Keratinocyte (primary cell): Measurements from ENCODE around the gene C1GALT1C1L. TPM values are rescaled to one million over a fixed set of nuclear protein-coding genes. Genes with fewer than 3 reads are reported as not detected.
"Not testable (repeated sequence)": the region's sequence is repeated elsewhere in the genome, so short reads cannot be mapped to it uniquely, and the experiment has no call there.

ENCODE experiments used
- DNase-seq: peaks from one replicate; pipeline ENCODE4 v3.0.0-alpha.2; 2011; ENCODE audit warnings: low read depth, missing footprints, low spot score
- FAIRE-seq: peaks from 2 replicates; lab custom pipeline; 2011; peaks lifted over from hg19 to GRCh38; lab: Jason Lieb, UNC
- H2AFZ ChIP-seq: 2 replicates; pipeline ENCODE4 v1.6.0; 2012; ENCODE audit warnings: low read length, control low read depth, inconsistent platforms; ENCODE audit not compliant: control insufficient read depth
- H3K27ac ChIP-seq: 2 replicates; pipeline ENCODE4 v1.5.1; 2011; ENCODE audit warnings: low read length; ENCODE audit not compliant: control insufficient read depth, insufficient read depth
- H3K27me3 ChIP-seq: 3 replicates; pipeline ENCODE4 v1.6.0; 2011; ENCODE audit warnings: low read length; ENCODE audit not compliant: control insufficient read depth, insufficient read depth; ENCODE audit errors: extremely low read depth
- H3K36me3 ChIP-seq, 2 experiments: 2 replicates in 1 of 2; 3 replicates in 1 of 2; pipeline ENCODE4 v1.5.1; 2011; ENCODE audit warnings: low read length in 2 of 2, mild to moderate bottlenecking in 1 of 2; ENCODE audit not compliant: control insufficient read depth in 2 of 2, insufficient read depth in 2 of 2; ENCODE audit errors: extremely low read depth in 1 of 2
- H3K4me1 ChIP-seq: 3 replicates; pipeline ENCODE4 v1.5.1; 2011; ENCODE audit warnings: low read length; ENCODE audit not compliant: control insufficient read depth, insufficient read depth; ENCODE audit errors: extremely low read depth
- H3K4me2 ChIP-seq: 3 replicates; pipeline ENCODE4 v1.6.0; 2011; ENCODE audit warnings: low read depth, low read length; ENCODE audit not compliant: control insufficient read depth, insufficient read depth; ENCODE audit errors: extremely low read depth
- H3K4me3 ChIP-seq, 3 experiments: fragments of 200-600 bp in 1 of 3; sonication (generic) in 1 of 3; 2 replicates in 2 of 3; 3 replicates in 1 of 3; pipeline ENCODE4 v1.5.1; 2011 to 2016; ENCODE audit warnings: low read length in 3 of 3, mild to moderate bottlenecking in 3 of 3, control low read depth in 2 of 3, inconsistent platforms in 1 of 3, low read depth in 1 of 3, mixed read lengths in 1 of 3, mixed run types in 1 of 3, moderate library complexity in 1 of 3; ENCODE audit not compliant: control insufficient read depth in 2 of 3, insufficient read depth in 2 of 3; ENCODE audit errors: extremely low read depth in 1 of 3
- H3K79me2 ChIP-seq: 2 replicates; pipeline ENCODE4 v1.6.0; 2012; ENCODE audit warnings: low read length; ENCODE audit not compliant: control insufficient read depth, insufficient read depth
- H3K9ac ChIP-seq: 3 replicates; pipeline ENCODE4 v1.6.0; 2011; ENCODE audit warnings: low read length; ENCODE audit not compliant: control insufficient read depth, insufficient read depth; ENCODE audit errors: extremely low read depth
- H3K9me1 ChIP-seq: 3 replicates; pipeline ENCODE4 v1.6.0; 2011; ENCODE audit warnings: low read length; ENCODE audit not compliant: control insufficient read depth, insufficient read depth; ENCODE audit errors: extremely low read depth
- H3K9me3 ChIP-seq: 2 replicates; pipeline ENCODE4 v1.5.1; 2012; ENCODE audit warnings: low read depth, low read length; ENCODE audit not compliant: control insufficient read depth
- H4K20me1 ChIP-seq: 3 replicates; pipeline ENCODE4 v1.6.0; 2011; ENCODE audit warnings: low read length; ENCODE audit not compliant: control insufficient read depth, insufficient read depth; ENCODE audit errors: extremely low read depth
- CTCF ChIP-seq, 3 experiments: IDR thresholded peaks in 1 of 3; conservative IDR thresholded peaks in 1 of 3; optimal IDR thresholded peaks in 1 of 3; 2 replicates in 2 of 3; 3 replicates in 1 of 3; pipeline versions ENCODE3 to v1.5.1; 2011; ENCODE audit warnings: low read length in 3 of 3, mild to moderate bottlenecking in 3 of 3, moderate library complexity in 2 of 3, control low read depth in 1 of 3, inconsistent platforms in 1 of 3; ENCODE audit not compliant: insufficient read depth in 2 of 3; ENCODE audit errors: extremely low read depth in 1 of 3
- EZH2 ChIP-seq: IDR thresholded peaks from one replicate; pipeline ENCODE4 v1.6.1; 2012; ENCODE audit warnings: inconsistent platforms, mild to moderate bottlenecking, low read length, moderate library complexity
- dilution Hi-C: fragments of 300-500 bp; cut with MboI; formaldehyde crosslinking; loops from one replicate; pipeline ENCODE4 v1.7.0; 2020; ENCODE audit warnings: low sequenced_read_pairs; ENCODE audit not compliant: extremely low pct_ligation_motif_present
- polyA plus RNA-seq, 5 experiments: library from polyadenylated mRNA; depleted of rRNA in 3 of 5; stranded (reverse) in 3 of 5; stranded (forward) in 1 of 5; unstranded in 1 of 5; fragments of >200 nt; gene quantifications; 1 replicate in 1 of 5; 2 replicates in 3 of 5; 3 replicates in 1 of 5; pipeline versions ENCODE4 v1.2.1 to v1.2.3, GENCODE V29; 2011 to 2012; ENCODE audit warnings: missing spikeins in 2 of 5, low read depth in 1 of 5, low replicate concordance in 1 of 5

Gene C1GALT1C1L
- polyA plus RNA-seq, 1 donor (not counting 4 experiments of a cell fraction or from before 2014, with no cell fraction given) = 0.28 TPM

- DNase-seq = no peak
Measured at GRCh38 chr2:43699761-43700160, 23.5 kb upstream of the C1GALT1C1L start.

GRCh38 chr2:43698140-43698539 is 21.9 kb upstream of the C1GALT1C1L start:
- dilution Hi-C loops, H2AFZ ChIP-seq, FAIRE-seq: not testable (repeated sequence)

More at GRCh38 chr2:43699761-43700160, 23.5 kb upstream of the C1GALT1C1L start:
- no peak overlapping the region for H3K4me3 ChIP-seq
- no peaks in the 10 kb centered on the region for H3K9me1 ChIP-seq
- H3K9me3 ChIP-seq = no peaks in the 10 kb centered on the region
- no peaks in the 10 kb centered on the region for H3K27me3 ChIP-seq
- no peaks in the 10 kb centered on the region for H3K36me3 ChIP-seq
- no peak for FAIRE-seq
- no peaks in the 10 kb centered on the region for H3K79me2 ChIP-seq
- dilution Hi-C loops = no loop called here
- H3K4me1 ChIP-seq = no peaks in the 10 kb centered on the region
- no peak overlapping the region for H3K4me2 ChIP-seq
- no peak overlapping the region for H2AFZ ChIP-seq
- H3K9ac ChIP-seq = no peak overlapping the region
- no peaks in the 10 kb centered on the region for H4K20me1 ChIP-seq
- TF ChIP-seq EZH2 = no peak
- no peak for TF ChIP-seq CTCF (optimal IDR thresholded peaks at IDR 0.05 in 1 of 3, IDR thresholded peaks at IDR 0.05 in 1 of 3, conservative IDR thresholded peaks at IDR 0.05 in 1 of 3; ENCODE audit: extremely low read depth in 1 of 3, insufficient read depth in 2 of 3, low read length in 3 of 3)
- no peak overlapping the region for H3K27ac ChIP-seq

DNA sequence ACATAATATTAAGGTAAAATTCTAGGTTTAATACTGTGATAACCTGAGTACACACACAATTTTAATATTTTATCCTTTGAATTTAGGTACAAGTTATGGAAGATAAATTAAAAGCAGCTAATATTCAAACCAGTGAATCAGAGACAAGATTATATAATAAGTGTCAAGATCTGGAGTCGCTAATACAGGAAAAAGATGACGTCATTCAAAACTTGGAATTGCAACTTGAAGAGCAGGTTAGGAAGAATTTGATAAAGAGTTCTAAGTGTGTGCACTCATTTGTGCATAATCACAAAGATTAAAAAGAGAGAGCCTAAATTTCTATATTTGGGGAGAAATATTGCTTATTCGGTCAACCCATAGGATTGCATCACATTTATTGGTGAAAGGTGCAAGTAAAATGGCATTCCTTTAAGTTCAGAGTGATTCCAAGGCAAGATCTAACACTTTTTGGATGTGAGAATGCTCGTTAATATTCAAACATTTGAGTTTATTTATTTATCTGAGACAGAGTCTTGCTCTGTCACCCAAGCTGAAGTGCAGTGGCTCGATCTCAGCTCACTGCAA is 16.3 kb upstream of the C1GALT1C1L start:
- Histone ChIP-seq H4K20me1 (no peaks in the 10 kb centered on the region), H3K4me3 (no peak overlapping the region), H3K9me3 (no peaks in the 10 kb centered on the region), H3K4me1 (no peaks in the 10 kb centered on the region), H2AFZ (no peak overlapping the region), H3K79me2 (no peaks in the 10 kb centered on the region), H3K27ac (no peak overlapping the region), H3K27me3 (no peaks in the 10 kb centered on the region), H3K9me1 (no peaks in the 10 kb centered on the region), H3K36me3 (no peaks in the 10 kb centered on the region), H3K9ac (no peak overlapping the region), H3K4me2 (no peak overlapping the region)
- DNase-seq (no peak), FAIRE-seq (no peak)
- dilution Hi-C loops = no loop called here
- TF ChIP-seq EZH2 (no peak), CTCF (optimal IDR thresholded peaks at IDR 0.05 in 1 of 3, IDR thresholded peaks at IDR 0.05 in 1 of 3, conservative IDR thresholded peaks at IDR 0.05 in 1 of 3; ENCODE audit: extremely low read depth in 1 of 3, insufficient read depth in 2 of 3, low read length in 3 of 3) (no peak)

More at GRCh38 chr2:43698140-43698539, 21.9 kb upstream of the C1GALT1C1L start:
- not testable (repeated sequence) for H3K4me2 ChIP-seq, H3K9ac ChIP-seq, H3K79me2 ChIP-seq, H3K9me3 ChIP-seq, H3K27ac ChIP-seq, H3K4me3 ChIP-seq, H3K9me1 ChIP-seq, H3K27me3 ChIP-seq, H4K20me1 ChIP-seq, H3K4me1 ChIP-seq, H3K36me3 ChIP-seq, DNase-seq
